GM19351 (cell line): ENCODE results near the gene MRPS15.
A peak's percentile ranks its signal among the peaks of the same experiment; 100 is the strongest.

Experiments used
- ATAC-seq: cut with Tn5 transposase; IDR thresholded peaks from one replicate; pipeline ENCODE4 v1.9.1; 2021; ENCODE audit warnings: mild to moderate bottlenecking, moderate library complexity; ENCODE audit not compliant: unreplicated experiment

MRPS15 gene

DNA sequence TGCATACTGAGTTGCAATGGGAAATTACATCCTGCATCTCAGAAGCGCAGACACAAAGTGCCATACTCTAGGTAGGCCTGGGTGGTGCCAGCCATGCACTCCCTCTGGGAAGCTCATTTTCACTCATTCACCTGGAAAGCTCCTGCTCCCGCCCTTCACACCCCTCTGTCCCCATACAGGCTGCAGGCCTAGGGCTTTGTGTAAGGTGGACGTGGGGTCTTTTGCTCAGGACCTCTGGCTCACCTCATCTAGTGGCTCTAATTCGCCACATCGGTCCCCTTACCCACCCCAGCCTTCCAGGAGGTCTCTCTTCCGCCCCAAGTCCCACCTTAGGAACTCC is 751 bp downstream of the MRPS15 start:
- no peak for ATAC-seq

DNA sequence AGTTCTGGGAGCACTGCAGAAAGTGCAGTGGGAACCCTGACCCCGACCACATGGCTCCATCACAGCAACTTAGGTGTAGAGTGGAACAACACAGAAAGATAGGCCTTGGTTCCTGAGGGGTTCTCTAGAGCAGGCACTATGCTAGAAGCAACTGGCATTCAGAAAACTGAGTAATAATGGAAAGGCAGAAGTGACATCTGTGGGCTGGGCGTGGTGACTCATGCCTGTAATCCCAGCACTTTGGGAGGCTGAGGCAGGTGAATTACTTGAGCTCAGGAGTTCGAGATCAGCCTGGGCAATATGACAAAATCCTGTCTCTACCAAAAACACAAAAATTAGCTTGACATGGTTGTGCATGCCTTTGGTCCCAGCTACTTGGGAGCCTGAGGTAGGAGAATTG is 5.3 kb downstream of the MRPS15 start:
- ATAC-seq: no peak

DNA sequence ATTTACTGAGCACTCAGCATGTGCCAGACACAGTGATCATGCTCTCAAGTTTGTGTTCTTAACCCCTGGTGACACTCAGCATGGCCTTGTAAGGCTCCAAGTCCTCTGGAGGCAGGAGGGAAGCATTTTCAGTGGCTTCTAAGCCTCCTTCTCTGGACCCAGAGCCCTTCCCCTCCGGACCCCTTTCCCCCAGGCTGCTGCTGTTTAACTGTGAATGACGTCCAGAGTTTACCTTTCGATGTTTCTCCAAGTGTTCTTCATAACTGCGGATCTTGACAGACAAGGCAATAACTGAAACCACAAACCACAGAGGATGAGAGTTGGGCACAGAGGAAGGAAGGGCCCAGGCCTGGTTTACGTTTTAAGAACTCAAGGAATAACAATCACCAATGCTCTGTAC is 6.5 kb downstream of the MRPS15 start:
- no peak for ATAC-seq

DNA sequence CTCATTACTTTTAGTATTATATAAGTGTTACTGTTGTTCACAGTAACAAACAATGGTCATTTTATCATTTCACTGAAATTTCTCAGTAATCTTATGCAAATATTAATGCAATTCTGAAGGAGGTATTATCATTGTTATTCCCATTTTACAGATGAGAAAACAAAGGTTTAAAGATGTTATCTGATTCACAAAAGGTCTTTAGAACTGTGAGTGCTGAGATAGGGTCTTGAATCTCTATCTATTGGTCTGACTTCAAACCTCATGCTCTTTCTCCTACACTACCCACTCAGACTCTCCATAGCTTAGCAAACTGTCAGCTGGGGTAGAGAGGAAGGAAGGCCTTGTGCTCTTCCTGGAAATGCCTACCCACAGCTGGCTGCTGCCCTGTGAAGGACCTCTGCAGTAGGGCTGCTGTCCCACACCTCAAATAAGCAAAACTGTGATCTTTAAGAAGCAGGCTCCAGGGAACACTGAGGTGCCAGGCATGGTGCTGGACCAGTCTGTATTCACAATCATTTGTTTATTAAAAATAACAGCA is 7.7 kb downstream of the MRPS15 start:
- ATAC-seq: no peak

DNA sequence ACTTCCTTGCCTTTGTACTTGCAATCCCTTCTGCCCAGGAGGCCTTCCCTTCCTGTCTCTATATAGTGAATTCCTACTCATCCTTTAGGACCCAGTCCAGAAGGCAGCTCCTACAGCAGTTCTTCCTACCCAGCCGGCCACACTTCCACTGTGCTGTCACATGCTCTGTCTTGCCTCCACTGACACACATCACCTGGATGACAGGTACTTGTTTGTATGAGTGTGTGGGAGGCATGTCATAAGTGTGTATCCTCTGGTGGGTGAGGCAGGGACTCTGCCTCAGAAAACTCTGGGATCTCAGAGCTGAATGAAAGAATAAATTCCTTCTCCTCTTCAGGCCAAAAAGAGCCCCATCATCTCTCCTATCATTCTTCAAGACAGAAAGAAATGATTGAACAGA is 8.8 kb downstream of the MRPS15 start:
- ATAC-seq: no peak

DNA sequence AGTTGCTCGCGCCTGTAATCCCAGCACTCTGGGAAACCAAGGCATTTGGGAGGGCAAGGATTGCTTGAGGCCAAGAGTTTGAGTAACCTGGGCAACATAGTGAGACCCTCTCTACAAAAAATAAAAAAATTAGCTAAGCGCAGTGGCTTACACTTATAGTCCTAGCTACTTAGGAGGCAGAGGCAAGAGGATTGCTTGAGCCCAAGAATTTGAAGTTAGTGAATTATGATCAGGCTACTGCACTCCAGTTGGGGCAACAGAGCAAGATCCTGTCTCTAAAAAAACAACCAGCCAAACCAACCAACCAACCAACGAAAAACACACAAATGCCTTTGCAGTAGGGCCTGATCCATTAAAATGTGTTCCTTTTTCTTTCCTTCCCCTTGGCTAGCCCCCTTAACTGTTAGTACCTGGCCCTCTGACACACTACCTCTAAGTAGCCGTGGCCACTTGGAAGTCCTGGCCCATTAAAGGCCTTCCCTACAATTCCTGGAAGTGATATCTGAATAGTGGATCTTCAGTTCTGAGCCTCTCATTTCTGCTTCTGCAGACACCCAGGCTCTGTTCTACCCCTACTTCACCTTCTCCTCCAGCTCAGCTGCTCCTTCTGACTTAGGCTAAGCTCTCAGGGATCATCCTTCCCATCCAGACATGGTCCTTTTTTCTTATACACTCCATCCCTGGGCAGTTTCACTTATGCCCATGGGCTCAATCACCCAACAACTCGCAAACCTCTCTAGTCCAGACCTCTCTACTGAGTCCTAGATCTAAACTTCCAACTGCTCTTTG is 10.4 kb downstream of the MRPS15 start:
- no peak for ATAC-seq

DNA sequence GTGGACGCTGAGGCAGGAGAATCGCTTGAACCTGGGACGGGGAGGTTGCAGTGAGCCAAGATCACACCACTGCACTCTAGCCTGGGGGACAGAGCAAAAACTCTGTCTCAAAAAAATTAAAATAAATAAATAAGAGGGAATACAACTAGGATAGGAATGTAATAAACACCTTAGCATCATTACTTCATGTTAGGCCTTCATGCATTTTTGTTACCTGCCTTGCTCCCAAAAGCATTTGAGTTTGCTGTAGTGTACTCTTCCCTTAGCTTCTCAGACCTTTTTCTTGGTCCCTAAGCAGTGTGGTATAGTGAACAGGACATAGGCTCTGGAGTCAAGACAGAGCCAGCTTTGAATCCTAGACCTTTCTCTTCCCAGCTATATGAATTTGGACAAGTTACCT is 11.1 kb downstream of the MRPS15 start:
- no peak for ATAC-seq

DNA sequence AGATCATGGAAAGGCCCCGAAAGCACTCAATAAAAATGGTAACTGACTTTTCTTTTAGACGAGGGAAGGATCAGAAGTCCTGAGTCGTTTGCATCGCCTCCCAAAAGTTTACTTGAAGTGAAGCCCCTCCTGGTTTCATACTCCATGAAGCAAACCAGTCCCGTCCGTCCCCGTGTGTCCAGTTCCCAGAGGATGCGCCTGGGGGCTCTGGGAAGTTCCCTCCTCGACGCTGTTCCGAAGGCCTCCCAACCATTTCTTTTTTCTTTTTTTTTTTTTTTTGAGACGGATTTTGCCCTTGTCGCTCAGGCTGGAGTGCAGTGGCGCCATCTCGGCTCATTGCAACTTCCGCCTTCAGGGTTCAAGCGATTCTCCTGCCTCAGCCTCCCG is 13.3 kb downstream of the MRPS15 start:
- no peak for ATAC-seq

DNA sequence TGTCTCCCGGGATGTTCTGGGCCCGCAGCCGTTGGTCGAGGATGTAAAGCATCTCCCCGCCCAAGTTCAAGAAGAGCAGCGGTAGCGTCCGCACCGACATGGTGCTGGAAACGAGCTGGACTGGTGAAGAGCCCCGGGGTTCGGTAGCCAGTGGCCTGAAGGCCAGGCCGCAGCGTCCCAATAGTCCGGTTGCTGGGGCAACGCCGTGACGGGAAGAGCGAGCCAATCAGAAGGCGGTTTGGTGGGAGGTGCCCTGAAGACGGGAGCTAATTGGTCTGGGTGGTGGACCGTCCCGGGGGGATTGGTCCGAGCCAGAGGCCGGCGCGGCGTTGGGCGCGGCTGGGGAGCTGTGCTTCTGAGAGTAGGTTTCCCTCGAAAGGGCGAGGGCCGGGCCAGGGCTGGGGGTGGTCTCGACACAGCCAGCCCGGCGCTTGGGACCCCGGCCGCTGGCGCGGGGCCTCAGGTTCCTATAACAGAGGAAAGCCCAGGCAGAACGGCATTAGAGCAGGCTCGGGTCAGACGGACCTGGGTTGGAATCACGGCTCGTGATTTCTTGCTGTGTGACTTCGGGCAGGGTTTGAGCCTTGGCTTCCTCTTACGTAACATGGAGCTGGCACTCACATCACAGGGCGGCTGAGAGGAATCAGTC is 13.8 kb downstream of the MRPS15 start, which contains the start of gene OSCP1:
OSCP1 (minus strand) TSS at position 182 of the 649 bp plus-strand sequence; CDS start at position 100, 82 bp downstream.
- peak; percentile 98 for ATAC-seq

DNA sequence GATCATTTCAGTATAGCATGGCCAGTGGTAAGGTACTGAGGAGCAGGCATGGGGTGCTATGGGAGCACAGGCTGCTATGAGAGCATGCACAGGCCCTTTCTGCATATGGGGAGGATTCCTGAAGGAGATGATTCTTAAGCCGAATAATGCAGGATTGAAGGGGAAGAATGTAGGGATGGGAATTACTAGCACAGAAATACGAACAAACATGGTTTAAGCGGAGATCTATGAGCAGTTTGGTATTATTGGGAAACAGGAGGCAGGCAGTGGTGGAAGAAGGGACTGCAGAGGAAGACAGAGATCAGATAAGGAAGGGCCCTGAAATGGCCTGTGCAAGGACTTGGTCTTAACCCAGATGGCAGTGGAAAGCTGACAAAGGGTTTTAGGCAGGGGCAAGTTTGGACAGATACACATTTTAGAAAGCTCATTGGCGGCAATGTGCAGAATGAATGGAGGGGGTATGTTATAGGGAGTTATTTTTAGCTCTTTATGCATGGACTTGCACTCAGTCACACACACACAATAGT is 15.6 kb downstream of the MRPS15 start:
- ATAC-seq: no peak

DNA sequence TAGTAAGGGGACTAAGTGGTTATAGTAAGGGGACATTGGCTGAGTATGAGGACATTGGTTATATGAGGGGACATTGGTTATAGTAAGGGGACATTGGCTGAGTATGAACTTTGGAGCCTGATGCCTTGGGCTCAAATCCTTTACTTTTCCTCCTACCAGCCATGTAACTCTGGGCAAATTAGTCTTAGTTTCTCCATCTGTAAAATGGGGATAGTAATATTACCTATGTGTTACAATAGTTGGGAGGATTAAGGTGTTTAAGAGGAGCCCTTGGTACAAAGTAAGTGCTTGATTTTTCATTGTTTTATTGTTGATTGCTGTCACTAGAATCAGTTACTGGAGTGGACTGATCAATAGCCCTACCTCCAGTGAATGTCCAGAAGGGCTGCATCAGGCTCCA is 16.7 kb downstream of the MRPS15 start:
- no peak for ATAC-seq

DNA sequence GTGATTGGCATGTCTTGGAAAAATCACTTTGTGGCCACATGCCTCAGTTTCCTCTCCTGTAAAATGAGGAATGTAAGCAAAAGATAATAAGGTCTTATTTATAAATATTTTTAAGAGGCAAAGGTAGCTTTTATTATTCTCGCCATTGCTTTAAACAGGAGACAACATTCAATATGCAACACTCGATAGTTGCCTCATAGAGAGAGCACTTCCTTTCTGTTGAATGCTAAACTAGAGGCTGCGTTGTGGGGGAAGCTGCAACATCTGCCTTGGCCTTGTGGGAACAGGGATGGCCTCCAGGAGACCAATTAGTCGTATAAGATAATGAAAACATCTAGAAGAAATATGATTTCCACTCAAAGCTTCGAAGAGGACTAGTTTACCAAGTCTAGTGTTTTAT is 17.4 kb downstream of the MRPS15 start:
- ATAC-seq: no peak

DNA sequence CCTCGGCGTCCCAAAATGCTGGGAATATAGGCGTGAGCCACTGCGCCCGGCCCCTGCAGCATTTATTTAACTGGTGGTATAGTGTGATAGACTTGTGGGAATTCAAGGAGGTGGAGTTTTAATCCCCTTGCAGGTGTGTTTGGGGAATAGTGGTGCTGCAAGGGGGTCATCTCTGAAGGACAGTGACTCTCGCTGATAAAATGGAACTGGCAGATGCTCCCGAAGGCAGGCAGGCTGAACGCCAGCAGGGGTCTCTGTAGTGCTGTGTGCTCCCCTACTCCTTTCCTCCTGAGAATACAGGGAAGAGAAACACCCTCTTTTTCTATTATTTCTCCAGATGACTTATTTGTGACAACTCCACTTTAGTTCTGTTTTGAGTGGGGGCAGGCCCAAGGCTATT is 17.9 kb downstream of the MRPS15 start:
- no peak for ATAC-seq

DNA sequence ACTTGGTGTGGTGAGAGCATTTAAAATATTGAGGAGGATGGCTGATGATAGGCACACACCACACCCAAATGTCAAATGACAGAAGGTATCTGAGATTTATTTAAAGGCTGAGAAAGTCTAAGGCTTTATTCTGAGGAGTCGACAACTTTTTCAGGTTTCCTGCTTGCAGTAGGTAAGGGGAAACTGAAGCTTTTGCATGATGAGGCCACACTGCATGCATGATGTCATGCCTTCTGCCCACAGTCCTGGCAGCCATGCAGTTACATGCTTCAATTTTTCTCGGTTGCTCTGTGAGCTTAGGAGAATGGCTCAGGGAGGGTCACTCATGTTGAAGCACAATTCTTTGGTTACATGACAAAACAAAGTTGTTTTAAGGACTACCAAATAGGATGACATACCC is 20.9 kb downstream of the MRPS15 start:
- no peak for ATAC-seq

DNA sequence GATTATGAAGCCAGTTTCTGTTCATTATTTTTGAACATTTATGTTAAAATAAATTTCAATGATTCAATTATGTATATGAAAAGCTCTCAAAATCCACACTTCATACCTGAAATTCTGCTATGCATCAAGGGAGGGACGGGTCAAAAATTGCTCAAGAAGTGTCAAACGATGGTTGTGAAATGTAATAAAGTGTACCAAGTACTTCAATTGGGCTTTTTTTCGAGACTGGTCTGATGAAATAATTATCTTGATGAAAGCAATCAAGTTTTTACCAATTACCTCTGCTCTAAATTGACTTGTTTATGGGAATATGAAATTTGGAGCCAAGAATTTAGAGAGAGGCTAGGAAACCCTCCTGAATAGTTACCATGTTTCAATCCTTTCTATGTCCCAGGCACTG is 21.8 kb downstream of the MRPS15 start:
- ATAC-seq: no peak

DNA sequence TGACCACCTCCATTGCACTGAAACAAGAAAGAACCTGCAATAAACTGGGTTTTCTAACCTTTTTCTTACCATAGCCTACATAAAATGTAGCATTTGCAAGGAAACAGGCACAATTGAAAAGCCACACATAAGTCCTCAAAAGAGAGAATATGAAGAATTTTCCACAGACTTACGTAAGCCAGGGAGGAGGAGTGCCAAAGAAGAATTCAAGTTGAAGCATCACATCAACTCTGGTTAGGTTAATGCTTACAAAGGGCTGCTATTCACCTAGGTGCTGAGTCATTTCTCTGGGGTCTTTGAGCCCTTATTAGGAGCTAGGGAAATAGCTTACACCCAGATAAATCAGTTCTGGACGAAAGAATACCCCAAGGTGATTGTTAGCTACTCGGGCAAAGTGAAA is 23.5 kb downstream of the MRPS15 start:
- ATAC-seq: no peak

DNA sequence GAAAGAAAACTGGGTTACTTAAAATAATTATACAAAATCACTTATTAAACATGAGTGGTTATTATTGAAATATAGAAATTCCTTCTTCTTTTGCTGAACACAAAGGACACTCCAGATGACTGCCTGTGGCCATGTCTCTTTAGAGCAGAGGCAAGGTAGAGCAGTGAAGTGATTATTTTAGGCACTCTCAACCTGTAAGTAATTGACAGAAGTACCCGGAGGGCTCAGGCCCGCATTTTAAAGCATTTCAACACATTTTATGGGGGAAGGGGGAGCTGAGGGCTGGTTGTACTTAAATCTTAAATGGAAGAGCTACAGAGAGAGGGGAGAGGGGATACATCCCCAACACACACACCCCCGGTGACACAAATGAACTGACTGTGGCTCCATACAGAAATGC is 24.1 kb downstream of the MRPS15 start:
- ATAC-seq: no peak

DNA sequence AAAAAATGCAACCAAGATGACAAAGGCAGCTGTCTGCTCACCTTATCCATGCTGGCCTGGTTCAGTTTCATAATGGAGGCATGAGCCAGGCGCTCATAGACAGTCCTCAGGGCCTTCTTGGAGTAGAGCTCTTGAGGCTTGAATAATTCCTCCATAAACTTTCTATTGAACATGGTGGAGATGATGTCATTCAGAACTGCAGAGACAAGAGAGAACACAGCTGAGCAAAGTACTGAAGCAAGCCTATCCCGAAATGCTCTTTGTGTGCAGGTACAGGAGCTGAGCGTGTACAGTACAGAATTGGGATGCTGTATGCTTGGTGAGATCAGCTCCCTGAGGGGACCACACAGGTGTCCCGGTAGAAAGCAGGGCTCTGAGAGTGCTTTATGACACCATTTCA is 25.5 kb downstream of the MRPS15 start:
- ATAC-seq: no peak

DNA sequence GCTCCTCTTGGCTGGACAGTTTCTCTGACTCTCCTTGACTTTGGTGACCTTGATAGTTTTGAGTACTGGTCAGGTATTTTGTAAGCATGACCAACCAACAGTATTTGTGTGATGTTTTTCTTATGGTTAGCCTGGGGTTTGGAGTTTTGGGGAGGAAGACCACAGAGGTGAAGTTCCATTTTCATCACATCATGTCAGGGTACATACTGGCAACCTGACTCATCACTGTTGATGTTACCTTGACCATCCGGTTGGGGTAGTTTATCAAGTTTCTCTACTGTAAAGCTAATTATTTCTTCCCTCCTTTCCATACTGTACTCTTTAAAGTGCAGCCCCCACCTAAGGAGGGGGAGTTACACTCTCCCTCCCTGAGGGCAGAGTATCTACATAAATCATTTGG is 27.4 kb downstream of the MRPS15 start:
- no peak for ATAC-seq

DNA sequence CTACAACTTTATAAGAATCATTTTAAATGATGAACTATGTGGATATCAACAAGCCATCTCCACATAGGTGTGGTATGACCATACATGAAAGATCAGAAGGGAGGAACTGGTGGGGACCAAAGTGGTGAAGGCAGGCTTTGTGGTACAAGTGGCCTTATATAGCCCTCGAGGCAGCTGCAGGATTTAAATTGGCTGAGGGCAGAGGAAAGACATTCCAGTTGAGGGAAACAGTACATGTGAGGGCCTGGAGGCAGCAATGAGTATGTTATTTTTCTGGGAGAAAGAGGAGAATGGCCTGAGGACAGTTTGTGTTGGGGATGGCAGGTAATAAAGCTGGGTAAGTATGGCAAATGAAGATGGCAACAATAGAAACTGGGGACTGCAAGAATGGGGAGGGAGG is 31.1 kb downstream of the MRPS15 start:
- no peak for ATAC-seq

DNA sequence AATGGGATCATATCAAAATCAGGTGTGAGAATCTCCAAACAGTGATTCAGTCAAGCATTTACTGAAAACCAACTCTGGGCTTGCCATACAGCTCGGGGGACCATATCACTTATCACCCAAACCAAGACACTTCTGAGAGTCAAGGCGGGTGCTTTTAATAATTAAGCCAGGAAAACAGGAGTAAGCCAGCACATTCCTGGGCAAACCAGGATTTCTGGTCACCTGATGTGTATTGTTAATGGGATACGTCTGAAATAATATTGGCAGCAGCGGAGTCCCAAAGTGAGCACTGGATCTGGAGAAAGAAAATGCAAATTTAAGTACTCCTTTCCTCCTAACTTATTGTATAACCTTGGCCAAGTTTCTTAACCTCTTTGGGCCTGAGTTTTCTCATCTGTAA is 31.6 kb downstream of the MRPS15 start:
- no peak for ATAC-seq

DNA sequence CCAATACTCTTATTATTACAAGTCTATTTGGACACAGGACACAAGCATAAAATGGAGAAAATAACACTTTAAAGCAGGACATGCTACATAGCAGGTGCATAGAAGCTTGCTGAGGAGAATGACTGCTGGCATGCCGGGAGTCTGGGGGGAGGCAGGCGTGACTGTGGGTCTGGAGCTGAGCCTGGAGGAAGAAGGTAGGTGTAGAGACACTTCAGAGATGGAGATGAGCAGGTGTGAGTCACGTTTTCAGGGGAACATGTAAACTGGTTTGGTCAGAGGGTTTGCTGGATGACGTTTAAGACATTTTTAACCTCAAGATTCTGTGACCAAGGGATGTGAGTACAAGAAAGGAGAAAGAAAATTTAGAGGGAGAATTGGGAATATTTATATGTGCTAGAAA is 38.4 kb downstream of the MRPS15 start:
- no peak for ATAC-seq
